Prostate gland (tissue), 2 donors: ENCODE data around the gene BEND6. TPM values are rescaled to one million over a fixed set of nuclear protein-coding genes. Genes with fewer than 3 reads are reported as not detected.

ENCODE experiments used
- DNase-seq: peaks from one replicate; pipeline ENCODE4 v3.0.0-alpha.2; 2019; ENCODE audit warnings: low spot score
- H3K27ac ChIP-seq, 2 donors: fragments of 200-600 bp; sonication (generic); 2 replicates each; pipeline ENCODE4 v1.5.1; 2017 to 2019
- H3K27me3 ChIP-seq: fragments of 200-600 bp; sonication (generic); replicated peaks from 2 replicates; pipeline ENCODE4 v1.5.1; 2019; ENCODE audit not compliant: insufficient read depth
- H3K36me3 ChIP-seq, 2 donors: fragments of 200-600 bp; sonication (generic); 1 replicate in 1 of 2; 2 replicates in 1 of 2; pipeline versions ENCODE4 v1.5.1 to v1.8.1; 2017 to 2019
- H3K4me1 ChIP-seq: fragments of 200-600 bp; sonication (generic); replicated peaks from 2 replicates; pipeline ENCODE4 v1.5.1; 2019
- H3K4me3 ChIP-seq, 2 donors: fragments of 200-600 bp; sonication (generic); 2 replicates each; pipeline ENCODE4 v1.5.1; 2017 to 2019
- H3K9me3 ChIP-seq: fragments of 200-600 bp; sonication (generic); 2 replicates; pipeline ENCODE4 v1.5.1; 2017
- CTCF ChIP-seq, 4 experiments: fragments of 200-600 bp in 2 of 4; fragments of 450-650 bp in 2 of 4; sonication (generic) in 2 of 4; IDR thresholded peaks; 1 replicate in 3 of 4; 2 replicates in 1 of 4; pipeline ENCODE4 v1.5.1; 2016 to 2019; ENCODE audit warnings: antibody characterized with exemption in 4 of 4, mild to moderate bottlenecking in 2 of 4, moderate library complexity in 2 of 4
- POLR2A ChIP-seq: fragments of 450-650 bp; IDR thresholded peaks from one replicate; pipeline ENCODE4 v1.6.1; 2016; ENCODE audit warnings: antibody characterized with exemption, mild to moderate bottlenecking
- POLR2AphosphoS5 ChIP-seq: sonication (generic); formaldehyde crosslinking; IDR thresholded peaks from one replicate; pipeline ENCODE4 v1.6.1; 2017; ENCODE audit warnings: antibody characterized with exemption
- WGBS: methylation state at CpG from one replicate; pipeline ENCODE4 v1.1.5; 2018; 5-methylcytosine and 5-hydroxymethylcytosine counted together
- intact Hi-C: fragments of 100-400 bp; cut with DNase I; formaldehyde crosslinking; loops from one replicate; pipeline ENCODE4 v1.14.2; 2022
- total RNA-seq, 2 donors: library from RNA; depleted of rRNA; stranded (reverse); fragments of >200 nt; gene quantifications; one replicate each; pipeline ENCODE4 v1.1.0, GENCODE V29; 2016

Gene BEND6
- total RNA-seq, 2 donors from 2014 or later = 0.32 to 3.2 TPM

GRCh38 chr6:56938649-56939191, 16.2 kb upstream of the BEND6 start:
- H3K9me3 ChIP-seq = no peaks in the 10 kb centered on the region
- no peak for DNase-seq
- no peaks in the 10 kb centered on the region for H3K4me1 ChIP-seq
- intact Hi-C loops = no loop called here
- TF ChIP-seq POLR2AphosphoS5 (no peak), CTCF (IDR thresholded peaks at IDR 0.05) (no peak)
- no peaks in the 10 kb centered on the region for H3K36me3 ChIP-seq
- no peak overlapping the region for H3K27ac ChIP-seq
- 30% methylated on average over 1 of the region's 1 CpG for WGBS
- no peak overlapping the region for H3K4me3 ChIP-seq
- H3K27me3 ChIP-seq = no peaks in the 10 kb centered on the region

GRCh38 chr6:56940463-56940862, 14.4 kb upstream of the BEND6 start:
- Histone ChIP-seq H3K4me3 (no peak overlapping the region), H3K36me3 (no peaks in the 10 kb centered on the region), H3K27me3 (no peaks in the 10 kb centered on the region), H3K9me3 (no peaks in the 10 kb centered on the region), H3K27ac (no peak overlapping the region), H3K4me1 (no peaks in the 10 kb centered on the region)
- DNase-seq = no peak
- intact Hi-C loops = no loop called here
- 99% methylated on average over 5 of the region's 5 CpGs for WGBS
- no peak for TF ChIP-seq CTCF (IDR thresholded peaks at IDR 0.05)
- no peak for TF ChIP-seq POLR2A

GRCh38 chr6:56940977-56941376, 13.9 kb upstream of the BEND6 start:
- intact Hi-C loops = no loop called here
- no peak for DNase-seq

GRCh38 chr6:56944661-56945060, 10.2 kb upstream of the BEND6 start:
- no peaks in the 10 kb centered on the region for H3K9me3 ChIP-seq
- no peaks in the 10 kb centered on the region for H3K27me3 ChIP-seq
- H3K27ac ChIP-seq = no peak overlapping the region
- intact Hi-C loops = no loop called here
- no peaks in the 10 kb centered on the region for H3K36me3 ChIP-seq
- no peak for DNase-seq
- no peak overlapping the region for H3K4me3 ChIP-seq
- TF ChIP-seq CTCF (IDR thresholded peaks at IDR 0.05) (no peak), POLR2AphosphoS5 (no peak)
- no peaks in the 10 kb centered on the region for H3K4me1 ChIP-seq

More at GRCh38 chr6:56940977-56941376, 13.9 kb upstream of the BEND6 start:
- H3K27me3 ChIP-seq = no peaks in the 10 kb centered on the region
- H3K36me3 ChIP-seq = no peaks in the 10 kb centered on the region
- H3K4me3 ChIP-seq = no peak overlapping the region
- no peaks in the 10 kb centered on the region for H3K4me1 ChIP-seq
- TF ChIP-seq CTCF (IDR thresholded peaks at IDR 0.05) = no peak
- no peak for TF ChIP-seq POLR2A
- TF ChIP-seq POLR2AphosphoS5 = no peak
- H3K9me3 ChIP-seq = no peaks in the 10 kb centered on the region
- no peak overlapping the region for H3K27ac ChIP-seq

- H3K4me1 ChIP-seq = no peaks in the 10 kb centered on the region
- intact Hi-C loops = no loop called here
- H3K27me3 ChIP-seq = no peaks in the 10 kb centered on the region
- no peak overlapping the region for H3K27ac ChIP-seq
- no peaks in the 10 kb centered on the region for H3K36me3 ChIP-seq
- no peaks in the 10 kb centered on the region for H3K9me3 ChIP-seq
- 81% methylated on average over 2 of the region's 2 CpGs for WGBS
- H3K4me3 ChIP-seq = no peak overlapping the region
- TF ChIP-seq POLR2AphosphoS5 (no peak), CTCF (IDR thresholded peaks at IDR 0.05) (no peak), POLR2A (no peak)
- no peak for DNase-seq
Measured at GRCh38 chr6:56946368-56946767, 8.5 kb upstream of the BEND6 start.
